WTC11 (cell line): Measurements from ENCODE around the gene AKAIN1.

Experiments used
- CREM ChIP-seq: sonication (generic); formaldehyde crosslinking; IDR thresholded peaks from 2 replicates; pipeline ENCODE4 v1.8.1; 2022; ENCODE audit warnings: mild to moderate bottlenecking, missing genetic modification reagents, moderate library complexity
- ETV6 ChIP-seq: sonication (generic); formaldehyde crosslinking; IDR thresholded peaks from 2 replicates; pipeline ENCODE4 v1.8.1; 2022; ENCODE audit warnings: mild to moderate bottlenecking, missing genetic modification reagents
- SP1 ChIP-seq: sonication (generic); formaldehyde crosslinking; conservative IDR thresholded peaks from 2 replicates; pipeline ENCODE4 v1.8.1; 2022; ENCODE audit warnings: missing genetic modification reagents
- ZNF423 ChIP-seq: fragments of 250-450 bp; sonication (Bioruptor Pico); IDR thresholded peaks from 2 replicates; pipeline ENCODE4 v2.1.2; 2022; ENCODE audit warnings: mild to moderate bottlenecking, moderate library complexity
- TF ChIP-seq, protein P1 (sequence below): sonication (generic); formaldehyde crosslinking; IDR thresholded peaks from 2 replicates; pipeline ENCODE4 v1.8.1; 2023; ENCODE audit warnings: mild to moderate bottlenecking, missing genetic modification reagents, moderate library complexity
- TF ChIP-seq, protein P2 (sequence below): sonication (generic); formaldehyde crosslinking; IDR thresholded peaks from 2 replicates; pipeline ENCODE4 v1.8.1; 2022; ENCODE audit warnings: missing genetic modification reagents, borderline replicate concordance

DNA sequence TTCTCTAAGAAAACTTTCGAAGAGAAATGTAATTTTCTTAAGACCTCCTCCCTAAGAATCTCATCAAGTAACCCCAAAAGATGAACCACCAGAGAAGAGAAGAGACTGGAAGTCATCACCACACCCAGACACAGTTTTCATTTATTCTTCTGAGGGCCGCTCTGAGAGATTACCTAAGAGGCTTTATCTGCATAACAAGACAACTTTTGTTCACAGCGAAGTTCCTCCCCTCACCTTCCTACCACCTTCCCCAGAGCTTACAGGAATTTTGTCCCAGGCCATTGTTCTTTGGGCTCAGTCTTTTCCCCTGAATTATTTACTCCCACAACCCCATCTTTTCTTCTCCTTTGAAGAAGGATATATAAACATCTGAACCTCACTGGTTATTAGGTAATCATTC is 92.8 kb downstream of the AKAIN1 start:
- TF ChIP-seq ETV6 (no peak), SP1 (CRISPR knock-in tag) (no peak), ZNF423 (CRISPR knock-in tag) (no peak), CREM (CRISPR knock-in tag) (no peak)
- TF ChIP-seq, protein P1, sequence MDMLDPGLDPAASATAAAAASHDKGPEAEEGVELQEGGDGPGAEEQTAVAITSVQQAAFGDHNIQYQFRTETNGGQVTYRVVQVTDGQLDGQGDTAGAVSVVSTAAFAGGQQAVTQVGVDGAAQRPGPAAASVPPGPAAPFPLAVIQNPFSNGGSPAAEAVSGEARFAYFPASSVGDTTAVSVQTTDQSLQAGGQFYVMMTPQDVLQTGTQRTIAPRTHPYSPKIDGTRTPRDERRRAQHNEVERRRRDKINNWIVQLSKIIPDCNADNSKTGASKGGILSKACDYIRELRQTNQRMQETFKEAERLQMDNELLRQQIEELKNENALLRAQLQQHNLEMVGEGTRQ (CRISPR knock-in tag): no peak
- TF ChIP-seq, protein P2, sequence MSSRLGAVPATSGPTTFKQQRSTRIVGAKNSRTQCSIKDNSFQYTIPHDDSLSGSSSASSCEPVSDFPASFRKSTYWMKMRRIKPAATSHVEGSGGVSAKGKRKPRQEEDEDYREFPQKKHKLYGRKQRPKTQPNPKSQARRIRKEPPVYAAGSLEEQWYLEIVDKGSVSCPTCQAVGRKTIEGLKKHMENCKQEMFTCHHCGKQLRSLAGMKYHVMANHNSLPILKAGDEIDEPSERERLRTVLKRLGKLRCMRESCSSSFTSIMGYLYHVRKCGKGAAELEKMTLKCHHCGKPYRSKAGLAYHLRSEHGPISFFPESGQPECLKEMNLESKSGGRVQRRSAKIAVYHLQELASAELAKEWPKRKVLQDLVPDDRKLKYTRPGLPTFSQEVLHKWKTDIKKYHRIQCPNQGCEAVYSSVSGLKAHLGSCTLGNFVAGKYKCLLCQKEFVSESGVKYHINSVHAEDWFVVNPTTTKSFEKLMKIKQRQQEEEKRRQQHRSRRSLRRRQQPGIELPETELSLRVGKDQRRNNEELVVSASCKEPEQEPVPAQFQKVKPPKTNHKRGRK (CRISPR knock-in tag): no peak
